ENCODE measurements around the gene ATP8B3.

The ATP8B3 gene

DNA sequence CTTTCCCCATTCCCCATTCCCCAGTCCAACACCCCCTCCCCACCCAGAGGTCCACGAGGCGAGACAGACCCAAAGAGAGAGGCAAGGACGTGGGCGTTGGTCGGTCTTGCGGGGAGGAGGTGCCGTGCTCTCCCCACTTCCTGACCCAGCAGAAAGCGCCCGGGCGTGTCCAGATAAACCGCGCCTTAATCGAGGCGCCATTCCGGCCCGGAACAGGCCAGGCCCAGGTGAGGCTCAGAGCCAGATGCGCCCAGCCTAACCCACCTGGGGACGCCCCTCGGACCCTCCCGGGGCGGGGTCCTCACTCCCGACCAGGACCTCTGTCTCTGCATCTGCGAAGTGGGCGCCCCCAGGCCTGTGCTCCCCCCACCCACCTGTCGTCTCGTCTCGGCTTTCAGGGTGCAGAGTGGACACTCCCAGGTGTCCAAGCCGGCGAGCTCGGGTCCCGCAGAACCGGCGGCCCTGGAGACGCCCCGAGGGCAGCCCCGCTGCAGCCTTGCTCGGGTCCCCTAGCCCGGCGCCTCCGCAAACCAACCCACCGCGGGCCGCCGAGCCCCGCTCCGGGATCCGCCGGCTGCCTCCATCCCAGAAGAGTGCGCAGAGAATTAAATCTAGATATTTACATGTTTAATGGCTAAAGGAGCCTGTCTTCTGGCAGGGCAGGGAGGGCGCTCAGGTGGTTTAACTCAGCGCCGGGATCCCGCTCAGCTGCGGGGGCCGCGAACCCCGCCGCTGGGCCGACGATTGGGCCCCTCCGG lies 63.8 kb downstream of the ATP8B3 start:
- in situ Hi-C loops (cut with HindIII; ENCODE audit: low sequenced_read_pairs) = no loop called here

DNA sequence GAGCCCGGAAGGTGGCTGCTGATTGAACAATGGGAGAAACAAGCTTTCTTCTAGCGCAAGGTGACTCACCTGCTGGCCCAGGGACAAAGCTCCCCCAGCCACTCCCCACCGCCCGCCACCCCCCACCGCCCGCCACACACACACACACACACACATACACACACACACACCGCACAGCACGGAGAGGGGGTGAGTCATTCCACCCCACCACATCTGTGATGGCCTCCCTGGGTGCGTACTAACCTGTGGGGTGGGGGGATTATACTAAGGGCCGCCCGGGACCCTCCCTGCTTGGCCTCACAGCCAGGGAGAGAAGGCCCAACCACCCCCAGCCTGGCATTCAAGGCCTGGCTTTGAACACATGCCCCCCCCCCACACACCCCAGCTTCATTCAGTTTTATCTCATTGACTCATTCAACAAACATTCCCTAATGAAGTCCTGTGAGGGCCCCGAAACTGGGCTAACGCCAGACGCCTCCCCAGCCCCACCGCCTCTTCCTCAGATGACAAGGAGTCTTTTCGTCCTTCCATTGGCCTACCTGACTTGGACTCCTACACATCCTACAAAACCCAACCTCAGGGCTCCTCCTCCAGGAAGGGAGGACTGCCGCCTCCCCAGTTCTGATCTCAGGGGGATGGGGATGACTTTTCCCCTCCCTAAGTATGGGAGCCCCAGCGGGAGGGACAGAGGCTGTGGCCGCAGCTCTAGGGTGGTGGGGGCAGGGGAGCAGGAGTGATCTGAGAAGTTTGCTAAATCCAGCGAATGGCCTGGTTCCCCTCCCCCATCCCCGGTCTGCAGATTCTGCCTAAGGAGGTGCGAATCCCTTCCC lies 64.6 kb downstream of the ATP8B3 start:
- in situ Hi-C loops (cut with HindIII; ENCODE audit: low sequenced_read_pairs) = no loop called here

DNA sequence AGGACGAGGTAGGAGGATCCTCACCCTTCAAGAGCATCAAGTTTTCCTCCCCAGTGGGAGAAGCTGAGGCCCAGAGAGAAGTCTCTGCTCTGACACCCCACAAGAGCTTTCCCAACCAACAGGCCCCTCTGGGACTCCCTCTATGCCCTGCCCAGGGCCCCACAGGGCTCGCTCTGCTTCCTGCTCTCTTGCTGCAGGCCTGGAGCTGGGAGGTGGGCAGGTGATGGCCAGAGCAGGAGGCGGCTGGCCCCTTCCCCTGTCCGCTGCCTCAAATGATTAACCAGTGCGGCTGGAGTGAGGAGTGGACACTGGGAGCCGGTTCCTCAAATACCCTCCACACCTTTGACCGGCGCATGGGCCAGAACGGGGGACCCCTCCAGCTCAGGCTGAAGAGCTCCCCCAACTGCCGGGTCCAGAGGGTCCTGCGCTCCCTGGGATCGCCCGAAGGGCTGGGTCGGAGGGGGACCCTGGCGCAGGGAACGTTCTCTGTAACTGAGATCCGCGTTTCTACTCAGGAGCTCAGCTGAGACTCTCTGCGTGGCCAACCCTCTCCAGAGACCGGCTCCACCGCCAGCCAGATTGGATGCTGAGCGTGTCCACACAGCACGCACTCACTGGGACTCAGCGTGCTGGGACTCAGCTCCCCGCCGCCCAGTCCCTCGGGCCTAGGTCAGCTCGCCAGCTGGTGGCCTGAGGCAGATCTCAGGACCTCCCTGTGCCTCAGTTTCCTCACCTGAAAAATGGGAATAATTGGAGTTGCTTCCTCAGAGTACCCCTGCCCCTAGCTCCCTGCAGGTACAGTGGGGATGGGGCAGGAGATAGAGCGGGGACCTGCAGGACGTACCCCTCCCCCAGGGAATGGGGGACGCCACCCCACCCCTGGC lies 65.4 kb downstream of the ATP8B3 start:
- in situ Hi-C loops (cut with HindIII; ENCODE audit: low sequenced_read_pairs) = no loop called here

DNA sequence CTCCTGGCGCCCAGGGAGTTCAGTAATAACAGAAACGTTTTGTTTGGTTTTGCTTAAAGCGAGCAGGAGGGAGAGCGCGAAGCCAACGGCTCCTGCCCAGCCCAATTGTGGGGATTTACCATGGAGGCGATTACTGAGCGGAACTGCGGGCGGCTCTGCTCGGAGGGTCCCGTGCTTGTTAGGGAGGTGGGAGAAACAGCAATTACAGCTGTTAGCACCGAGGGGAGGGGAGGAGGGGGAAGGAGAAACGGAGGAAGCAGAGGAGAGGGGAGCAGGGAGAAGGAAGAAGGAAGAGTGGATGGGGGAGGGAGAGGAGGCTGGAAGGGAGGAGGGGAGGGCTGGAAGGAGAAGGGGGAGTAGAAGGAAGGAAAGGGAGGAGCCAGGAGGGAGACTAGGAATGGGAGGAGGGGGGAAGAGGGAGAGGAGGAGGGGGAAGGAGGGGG lies 66.5 kb downstream of the ATP8B3 start:
- in situ Hi-C loops (cut with HindIII; ENCODE audit: low sequenced_read_pairs) = no loop called here

DNA sequence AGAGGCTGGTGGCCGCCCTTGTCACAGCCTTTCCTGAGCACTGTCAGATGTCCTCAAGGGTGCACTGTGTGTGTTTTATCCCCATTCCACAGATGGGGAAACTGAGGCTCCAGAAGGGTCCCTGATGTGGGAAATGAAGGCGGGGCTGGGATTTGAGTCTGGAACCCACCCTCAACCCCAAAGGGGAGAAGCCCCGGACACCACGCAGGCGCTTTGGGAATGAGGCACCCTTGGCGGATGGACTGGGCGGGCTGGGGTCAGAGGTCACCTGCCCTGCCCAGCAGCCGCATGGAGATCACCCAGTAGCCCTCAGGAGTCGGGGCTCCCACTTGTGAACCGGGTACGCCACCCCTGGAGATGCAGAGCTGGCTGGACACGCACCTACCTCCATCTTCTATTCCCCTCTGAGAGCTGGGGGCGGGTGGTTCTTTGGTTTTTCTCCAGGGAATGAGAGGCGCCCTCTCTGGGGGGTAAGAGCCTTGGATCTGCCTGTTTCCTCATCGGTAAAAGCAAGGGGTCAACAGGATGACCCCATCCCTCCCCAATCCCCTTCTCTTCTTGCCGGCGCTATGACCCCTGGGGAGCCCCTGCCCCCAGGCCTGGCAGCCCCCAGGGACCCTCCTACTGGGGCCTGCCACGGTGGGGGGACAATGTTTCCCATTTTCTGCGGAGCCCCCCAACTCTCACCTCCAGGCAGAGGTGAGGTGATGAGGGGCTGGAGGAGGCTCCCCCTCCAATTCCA lies 67.1 kb downstream of the ATP8B3 start:
- in situ Hi-C loops (cut with HindIII; ENCODE audit: low sequenced_read_pairs) = no loop called here

DNA sequence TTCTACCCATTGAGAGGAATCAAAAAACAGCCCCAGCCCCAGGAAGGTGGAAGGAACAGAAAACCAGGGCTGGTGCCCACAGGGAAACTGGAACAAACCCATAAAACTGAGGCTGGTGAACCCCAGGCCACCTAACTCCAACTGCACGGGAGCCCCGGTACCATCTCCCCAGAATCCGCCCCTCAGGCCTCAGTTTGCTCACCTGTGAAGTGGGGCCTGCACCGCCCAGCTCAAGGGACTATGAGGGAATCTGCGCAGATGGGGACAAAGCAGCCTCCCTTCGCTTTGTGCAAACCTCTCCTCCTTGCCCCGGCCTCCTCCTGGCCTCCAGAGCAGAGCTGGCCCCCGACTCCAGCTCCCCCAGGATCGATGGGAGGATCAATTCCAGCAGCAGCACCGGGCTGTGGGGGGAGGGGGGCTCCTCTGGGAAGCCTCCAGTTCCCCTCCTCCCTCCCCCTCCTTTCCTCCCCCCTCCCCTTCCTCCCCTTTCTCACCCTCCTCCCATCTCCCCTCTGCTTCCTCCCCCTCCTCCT lies 67.9 kb downstream of the ATP8B3 start:
- in situ Hi-C loops (cut with HindIII; ENCODE audit: low sequenced_read_pairs) = no loop called here

DNA sequence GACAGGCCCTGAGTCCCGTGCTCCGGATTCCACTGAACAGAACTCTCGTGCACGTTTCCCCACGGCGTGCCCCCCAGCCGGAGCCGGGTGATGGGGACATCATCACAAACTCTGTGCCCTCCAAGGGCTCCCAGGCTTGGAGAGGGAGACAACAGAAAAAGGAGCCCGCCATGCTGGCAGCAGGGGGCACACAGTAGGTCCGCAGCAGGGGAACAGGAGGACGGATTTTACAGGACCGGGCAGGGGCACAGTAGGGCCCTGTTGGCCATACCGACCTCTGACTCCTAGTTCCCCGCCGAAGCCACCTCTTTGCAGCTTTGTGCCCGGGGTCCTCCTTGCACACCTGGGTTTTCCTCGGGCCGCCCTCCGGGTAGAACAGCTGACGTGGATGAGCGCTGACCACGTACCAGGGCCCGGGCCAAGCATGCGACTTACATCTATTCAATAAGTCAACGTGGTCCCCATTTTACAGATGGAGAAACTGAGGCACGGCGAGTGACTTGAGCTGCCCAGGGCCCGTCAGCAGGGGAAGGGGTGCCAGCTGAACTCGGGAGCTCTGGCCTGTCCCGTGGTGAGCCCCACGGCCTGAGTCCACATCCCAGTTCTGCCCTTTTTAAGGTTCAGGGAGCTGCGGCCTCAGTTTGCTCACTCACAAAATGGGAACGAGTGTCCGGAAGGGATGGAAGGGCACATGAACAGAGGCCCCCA lies 68.9 kb downstream of the ATP8B3 start:
- in situ Hi-C loops (cut with HindIII; ENCODE audit: low sequenced_read_pairs) = no loop called here

DNA sequence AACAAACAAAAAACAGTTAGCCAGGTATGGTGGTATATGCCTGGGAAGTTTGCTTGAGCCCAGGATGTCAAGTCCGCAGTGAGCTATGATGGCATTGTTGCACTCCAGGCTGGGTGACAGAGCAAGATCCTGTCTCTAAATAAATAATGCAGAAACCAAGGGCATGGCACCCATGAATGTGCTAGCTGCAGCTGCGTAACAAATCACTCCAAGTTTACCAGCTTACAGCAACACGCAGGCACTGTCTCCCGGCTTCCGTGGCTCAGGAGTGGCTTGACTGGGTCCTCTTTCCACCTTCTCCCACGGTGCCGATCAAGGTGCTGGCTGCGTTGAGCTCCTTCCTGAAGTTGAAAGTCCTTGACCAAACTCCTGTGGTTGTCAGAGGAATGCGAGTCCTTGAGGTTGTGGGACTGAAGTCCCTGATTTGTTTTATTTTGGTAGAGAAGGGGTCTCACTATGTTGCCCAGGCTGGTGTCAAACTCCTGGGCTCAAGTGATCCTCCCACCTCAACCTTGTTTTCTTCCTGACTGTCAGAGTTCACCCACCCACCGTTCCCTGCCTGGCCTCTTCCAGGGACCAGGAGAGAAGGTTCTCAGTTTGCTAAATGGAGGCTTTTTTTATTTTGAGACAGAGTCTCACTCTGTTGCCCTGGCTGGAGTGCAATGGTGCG lies 72.0 kb downstream of the ATP8B3 start:
- in situ Hi-C loops (cut with HindIII; ENCODE audit: low sequenced_read_pairs) = no loop called here

DNA sequence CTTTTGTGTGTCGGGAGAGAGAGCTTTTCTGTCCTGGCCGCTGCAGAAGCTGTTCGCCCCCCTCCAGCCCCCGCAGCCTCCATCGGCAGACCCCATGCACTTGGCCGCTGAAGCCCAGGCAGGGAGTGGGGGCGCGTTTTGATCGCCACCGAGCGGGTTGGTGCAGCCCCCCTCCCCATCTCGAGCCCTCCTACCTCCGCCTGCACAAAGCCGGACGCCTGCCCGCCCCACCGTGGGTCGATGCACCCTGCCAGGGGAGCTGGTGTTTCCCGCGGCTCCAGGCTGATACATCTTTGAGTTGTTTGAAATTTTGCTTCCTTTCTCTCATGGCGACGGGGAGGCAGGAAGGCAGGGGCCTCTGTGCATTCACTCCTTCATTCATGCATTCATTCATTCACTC lies 75.1 kb downstream of the ATP8B3 start:
- in situ Hi-C loops (cut with HindIII; ENCODE audit: low sequenced_read_pairs) = no loop called here

DNA sequence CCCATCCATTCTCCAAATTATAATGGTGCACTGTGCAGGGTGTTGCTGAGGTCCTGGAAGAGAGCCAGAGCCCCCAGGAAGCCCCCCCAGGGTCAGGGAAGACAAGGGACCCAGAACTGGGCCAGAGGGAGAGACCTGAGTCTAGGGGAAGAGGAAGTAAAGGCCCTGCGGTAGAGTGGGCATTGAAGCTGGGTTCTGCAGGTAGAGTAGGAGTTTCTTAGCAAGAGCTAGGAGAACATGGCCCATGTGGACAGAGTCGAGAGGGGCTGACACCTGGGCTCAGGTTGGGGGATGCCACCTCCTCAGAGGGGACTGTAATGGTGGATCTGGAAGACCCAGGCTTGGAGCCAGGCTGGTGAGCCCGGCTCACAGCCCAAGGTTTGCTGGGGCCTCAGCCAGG lies 75.8 kb downstream of the ATP8B3 start:
- in situ Hi-C loops (cut with HindIII; ENCODE audit: low sequenced_read_pairs) = no loop called here

DNA sequence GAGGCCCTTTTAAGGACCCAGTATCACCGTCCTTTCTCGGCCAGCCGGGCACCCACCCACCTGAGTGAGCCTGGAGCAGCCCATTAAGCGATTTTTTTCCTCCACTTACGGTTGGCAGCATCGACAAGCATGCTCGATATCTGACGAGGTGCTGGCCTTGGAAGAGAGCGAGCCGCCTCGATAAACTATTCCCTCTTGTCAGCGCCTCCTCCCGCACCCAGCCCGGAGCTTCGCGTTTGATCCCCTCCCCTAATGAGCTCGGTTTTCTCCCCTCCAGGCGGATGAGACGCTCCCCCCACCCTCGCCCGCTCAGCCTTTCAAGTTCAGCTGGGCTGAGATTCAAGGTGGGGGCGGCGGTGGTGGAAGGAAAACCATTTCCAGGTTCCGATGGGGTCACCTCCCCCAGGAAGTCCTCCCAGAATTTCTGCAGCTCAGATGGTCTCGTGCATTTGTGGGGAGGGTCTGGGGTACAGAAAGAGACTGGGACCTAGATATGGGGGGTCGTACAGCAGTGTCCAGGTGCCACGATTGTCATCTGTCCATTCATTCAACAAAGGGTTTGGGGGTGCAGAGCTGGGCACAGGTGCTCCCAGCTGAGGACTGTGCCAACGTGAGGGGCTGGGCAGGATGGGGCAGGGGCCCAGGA lies 77.6 kb downstream of the ATP8B3 start:
- in situ Hi-C loops (cut with HindIII; ENCODE audit: low sequenced_read_pairs) = no loop called here
